Adrenal gland (tissue), 5 donors: Measurements from ENCODE around the gene ZNF561.

Experiments used
- CTCF ChIP-seq, 6 experiments: fragments of 450-650 bp in 4 of 6; fragments of 200-600 bp in 2 of 6; sonication (generic) in 1 of 6; IDR thresholded peaks; 1 replicate in 5 of 6; 2 replicates in 1 of 6; pipeline versions ENCODE4 v1.5.1 to v1.8.0; 2016 to 2021; ENCODE audit warnings: antibody characterized with exemption in 6 of 6, mild to moderate bottlenecking in 2 of 6, moderate library complexity in 1 of 6
- POLR2A ChIP-seq, 2 donors: fragments of 450-650 bp; IDR thresholded peaks; one replicate each; pipeline ENCODE4 v1.6.1; 2017; ENCODE audit warnings: antibody characterized with exemption in 2 of 2, mild to moderate bottlenecking in 2 of 2, moderate library complexity in 1 of 2
- donor health status: DM: no; HTN: no; CAD: no.

DNA sequence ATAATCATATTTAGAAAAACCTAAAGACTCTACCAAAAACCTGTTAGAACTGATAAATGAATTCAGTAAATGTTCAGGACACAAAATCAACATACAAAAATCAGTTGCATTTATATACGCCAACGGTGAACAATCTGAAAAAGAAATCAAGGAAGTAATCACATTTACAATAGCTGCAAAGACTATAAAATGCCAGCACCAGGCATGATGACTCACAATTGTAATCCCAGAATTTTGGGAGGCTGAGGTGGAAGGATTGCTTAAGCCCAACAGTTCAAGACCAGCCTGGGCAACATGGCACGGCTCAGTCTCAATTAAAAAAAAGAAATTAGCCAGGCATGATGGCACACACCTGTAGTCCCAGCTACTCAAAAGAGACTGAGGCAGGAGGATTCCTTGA, 46.9 kb upstream of the ZNF561 start:
- no peak for TF ChIP-seq POLR2A (IDR thresholded peaks at IDR 0.05)
- TF ChIP-seq CTCF (IDR thresholded peaks at IDR 0.05) = no peak
